Measurements from ENCODE around the gene DACH1.
A peak's percentile ranks its signal among the peaks of the same experiment; 100 is the strongest.

Gene DACH1

DNA sequence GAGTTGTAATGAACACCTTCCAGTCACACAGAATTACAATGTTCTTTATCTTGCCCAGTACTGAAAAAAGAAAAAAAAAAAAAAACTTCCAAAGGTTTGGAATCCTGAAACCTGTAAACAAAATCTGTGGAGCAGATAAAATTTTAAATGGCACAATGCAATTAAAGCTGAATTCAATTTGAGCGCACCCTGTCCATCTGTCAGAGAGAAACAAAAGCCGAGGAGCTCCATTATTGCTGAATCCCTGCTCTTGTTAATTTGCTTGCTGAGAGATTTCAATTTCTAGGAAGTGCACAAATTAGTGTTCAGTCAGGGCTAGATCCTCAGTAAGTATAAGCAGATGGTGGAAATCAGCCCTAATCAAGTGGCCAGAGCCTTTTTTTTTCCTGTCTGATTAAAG is 65.2 kb downstream of the DACH1 start (continued):
- peak; percentile 80; the same call in 1 of the 2 replicates for TF ChIP-seq GFI1B (tag by site-specific recombination; IDR thresholded peaks at IDR 0.05)
- TF ChIP-seq ZBTB20 (tag by site-specific recombination; IDR thresholded peaks at IDR 0.05) = no peak
- TF ChIP-seq TRIM28 (IDR thresholded peaks at IDR 0.05; ENCODE audit: borderline replicate concordance, low read length) = peak; percentile 76; the same call in 1 of the 2 replicates
- TF ChIP-seq ZNF585B (tag by site-specific recombination; IDR thresholded peaks at IDR 0.05) = no peak
- peak; percentile 89 for TF ChIP-seq PRDM6 (tag by site-specific recombination; IDR thresholded peaks at IDR 0.05)
- no peak for TF ChIP-seq ZNF121 (tag by site-specific recombination; IDR thresholded peaks at IDR 0.05)
- TF ChIP-seq ZNF155 (tag by site-specific recombination; IDR thresholded peaks at IDR 0.05) = no peak
- no peak for TF ChIP-seq ZNF777 (tag by site-specific recombination; IDR thresholded peaks at IDR 0.05; ENCODE audit: borderline replicate concordance)
- peak; percentile 46; the same call in 1 of the 2 replicates for TF ChIP-seq ZNF501 (tag by site-specific recombination; IDR thresholded peaks at IDR 0.05)

- Histone ChIP-seq H3K9me3 (ENCODE audit: control insufficient read depth, insufficient read depth, low read depth, low read length) (no peaks in the 10 kb centered on the region), H3K36me3 (ENCODE audit: control insufficient read depth in 2 of 2, insufficient read depth in 1 of 2, low read length in 2 of 2) (no peaks in the 10 kb centered on the region), H3K4me3 (ENCODE audit: low read depth, low read length) (no peak overlapping the region), H3K4me1 (ENCODE audit: control insufficient read depth, insufficient read depth, low read length) (no peaks in the 10 kb centered on the region; the same call in 1 of the 2 replicates), H3K27ac (ENCODE audit: extremely low read depth, low read depth, low read length) (no peak overlapping the region)
- TF ChIP-seq ZNF132 (tag by site-specific recombination; IDR thresholded peaks at IDR 0.05; ENCODE audit: borderline replicate concordance) = no peak
- TF ChIP-seq, protein P1, sequence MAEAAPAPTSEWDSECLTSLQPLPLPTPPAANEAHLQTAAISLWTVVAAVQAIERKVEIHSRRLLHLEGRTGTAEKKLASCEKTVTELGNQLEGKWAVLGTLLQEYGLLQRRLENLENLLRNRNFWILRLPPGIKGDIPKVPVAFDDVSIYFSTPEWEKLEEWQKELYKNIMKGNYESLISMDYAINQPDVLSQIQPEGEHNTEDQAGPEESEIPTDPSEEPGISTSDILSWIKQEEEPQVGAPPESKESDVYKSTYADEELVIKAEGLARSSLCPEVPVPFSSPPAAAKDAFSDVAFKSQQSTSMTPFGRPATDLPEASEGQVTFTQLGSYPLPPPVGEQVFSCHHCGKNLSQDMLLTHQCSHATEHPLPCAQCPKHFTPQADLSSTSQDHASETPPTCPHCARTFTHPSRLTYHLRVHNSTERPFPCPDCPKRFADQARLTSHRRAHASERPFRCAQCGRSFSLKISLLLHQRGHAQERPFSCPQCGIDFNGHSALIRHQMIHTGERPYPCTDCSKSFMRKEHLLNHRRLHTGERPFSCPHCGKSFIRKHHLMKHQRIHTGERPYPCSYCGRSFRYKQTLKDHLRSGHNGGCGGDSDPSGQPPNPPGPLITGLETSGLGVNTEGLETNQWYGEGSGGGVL (tag by site-specific recombination; IDR thresholded peaks at IDR 0.05) = no peak
- TF ChIP-seq, protein P2, sequence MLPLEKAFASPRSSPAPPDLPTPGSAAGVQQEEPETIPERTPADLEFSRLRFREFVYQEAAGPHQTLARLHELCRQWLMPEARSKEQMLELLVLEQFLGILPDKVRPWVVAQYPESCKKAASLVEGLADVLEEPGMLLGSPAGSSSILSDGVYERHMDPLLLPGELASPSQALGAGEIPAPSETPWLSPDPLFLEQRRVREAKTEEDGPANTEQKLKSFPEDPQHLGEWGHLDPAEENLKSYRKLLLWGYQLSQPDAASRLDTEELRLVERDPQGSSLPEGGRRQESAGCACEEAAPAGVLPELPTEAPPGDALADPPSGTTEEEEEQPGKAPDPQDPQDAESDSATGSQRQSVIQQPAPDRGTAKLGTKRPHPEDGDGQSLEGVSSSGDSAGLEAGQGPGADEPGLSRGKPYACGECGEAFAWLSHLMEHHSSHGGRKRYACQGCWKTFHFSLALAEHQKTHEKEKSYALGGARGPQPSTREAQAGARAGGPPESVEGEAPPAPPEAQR (tag by site-specific recombination; IDR thresholded peaks at IDR 0.05) = no peak
- no peak for TF ChIP-seq ZNF560 (tag by site-specific recombination; IDR thresholded peaks at IDR 0.05; ENCODE audit: borderline replicate concordance)
- TF ChIP-seq ZNF785 (tag by site-specific recombination; IDR thresholded peaks at IDR 0.05) = no peak
- TF ChIP-seq ZNF221 (tag by site-specific recombination; IDR thresholded peaks at IDR 0.05; ENCODE audit: borderline replicate concordance) = no peak
- peak; percentile 31 for TF ChIP-seq FEZF1 (tag by site-specific recombination; IDR thresholded peaks at IDR 0.05)
- 0 out of 2 replicates have a peak, but pooled peaks have one; percentile 14 for TF ChIP-seq TCF7L2 (IDR thresholded peaks at IDR 0.05; ENCODE audit: borderline replicate concordance, low read depth, low read length)
- TF ChIP-seq ZFP3 (tag by site-specific recombination; IDR thresholded peaks at IDR 0.05; ENCODE audit: low read depth) = no peak
- TF ChIP-seq ZNF24 (tag by site-specific recombination; IDR thresholded peaks at IDR 0.05) = no peak
- no peak for TF ChIP-seq ZNF792 (tag by site-specific recombination; IDR thresholded peaks at IDR 0.05)
- peak; percentile 96 for TF ChIP-seq ZBTB44 (tag by site-specific recombination; IDR thresholded peaks at IDR 0.05)
- TF ChIP-seq ZNF239 (tag by site-specific recombination; IDR thresholded peaks at IDR 0.05) = no peak
- TF ChIP-seq GFI1B (tag by site-specific recombination; IDR thresholded peaks at IDR 0.05) = no peak
- POLR2A ChIA-PET = no interaction called here
- CTCF ChIA-PET = no interaction called here
Measured at GRCh38 chr13:71801165-71801760, 65.7 kb downstream of the DACH1 start.
